SJCRH30 (cell line): Measurements from ENCODE around the gene NPFF. TPM values are rescaled to one million over a fixed set of nuclear protein-coding genes. Genes with fewer than 3 reads are reported as not detected.
"Not testable (repeated sequence)": the region's sequence is repeated elsewhere in the genome, so short reads cannot be mapped to it uniquely, and the experiment has no call there.

Experiments
- DNase-seq, 2 experiments: peaks; one replicate each; pipeline ENCODE4 v3.0.0-alpha.2; 2015 to 2020
- H3K27ac ChIP-seq: fragments of 250-450 bp; sonication (Bioruptor Pico); 2 replicates; pipeline ENCODE4 v1.5.1; 2020; ENCODE audit warnings: mild to moderate bottlenecking, moderate library complexity
- H3K27me3 ChIP-seq: fragments of 250-450 bp; sonication (Bioruptor Pico); 2 replicates; pipeline ENCODE4 v1.5.1; 2020; ENCODE audit warnings: mild to moderate bottlenecking, moderate library complexity
- H3K36me3 ChIP-seq: fragments of 250-450 bp; sonication (Bioruptor Pico); 2 replicates; pipeline ENCODE4 v1.5.1; 2020; ENCODE audit warnings: mild to moderate bottlenecking, moderate library complexity
- H3K4me1 ChIP-seq: fragments of 250-450 bp; sonication (Bioruptor Pico); 2 replicates; pipeline ENCODE4 v1.5.1; 2020; ENCODE audit warnings: mild to moderate bottlenecking, moderate library complexity
- H3K4me3 ChIP-seq: fragments of 250-450 bp; sonication (Bioruptor Pico); 2 replicates; pipeline ENCODE4 v1.5.1; 2020; ENCODE audit warnings: mild to moderate bottlenecking, moderate library complexity
- H3K9me3 ChIP-seq: fragments of 250-450 bp; sonication (Bioruptor Pico); replicated peaks from 2 replicates; pipeline ENCODE4 v1.5.1; 2020; ENCODE audit warnings: mild to moderate bottlenecking, moderate library complexity
- total RNA-seq: library from RNA; depleted of rRNA; stranded (reverse); fragments of >200 nt; shearing (Covaris generic); gene quantifications from 2 replicates; pipeline ENCODE4 v1.2.3, GENCODE V29; 2014; rRNA removed

NPFF gene
- total RNA-seq, result 0.43 TPM in 1 of 2 replicates, not detected in the other

GRCh38 chr12:53506881-53507602, at the start of gene NPFF:
Gene NPFF, minus strand, starts transcription at chr12:53507484. Its CDS starts 10 bp downstream, at chr12:53507474.
- Histone ChIP-seq H3K36me3 (no peaks in the 10 kb centered on the region), H3K27me3 (no peaks in the 10 kb centered on the region), H3K9me3 (no peaks in the 10 kb centered on the region), H3K4me1 (no peaks in the 10 kb centered on the region), H3K4me3 (no peak within 1 kb of the TSS), H3K27ac (no peak within 1 kb of the TSS)
- DNase-seq, result no peak

- peaks cover 9% of the 10 kb centered on the region; the same call in 1 of the 2 replicates for H3K36me3 ChIP-seq
- H3K4me1 ChIP-seq, result no peaks in the 10 kb centered on the region
- DNase-seq, result no peak
- no peaks in the 10 kb centered on the region for H3K9me3 ChIP-seq
- no peaks in the 10 kb centered on the region for H3K27me3 ChIP-seq
- H3K4me3 ChIP-seq, result no peak overlapping the region
- H3K27ac ChIP-seq, result no peak overlapping the region
Measured at GRCh38 chr12:53552361-53553327, 45.4 kb upstream of the NPFF start.

- Histone ChIP-seq H3K4me3 (no peak overlapping the region), H3K4me1 (no peaks in the 10 kb centered on the region), H3K9me3 (no peaks in the 10 kb centered on the region), H3K36me3 (peaks cover 9% of the 10 kb centered on the region; the same call in 1 of the 2 replicates), H3K27ac (no peak overlapping the region), H3K27me3 (no peaks in the 10 kb centered on the region)
- DNase-seq, result no peak
Measured at GRCh38 chr12:53551889-53552291, 44.6 kb upstream of the NPFF start.

- H3K36me3 ChIP-seq, result peaks cover 9% of the 10 kb centered on the region; the same call in 1 of the 2 replicates
- H3K27me3 ChIP-seq, result no peaks in the 10 kb centered on the region
- no peak overlapping the region for H3K27ac ChIP-seq
- H3K9me3 ChIP-seq, result no peaks in the 10 kb centered on the region
- no peaks in the 10 kb centered on the region for H3K4me1 ChIP-seq
- H3K4me3 ChIP-seq, result no peak overlapping the region
- DNase-seq, result no peak
Measured at GRCh38 chr12:53550595-53550994, 43.3 kb upstream of the NPFF start.

- H3K27ac ChIP-seq, DNase-seq, H3K9me3 ChIP-seq, H3K27me3 ChIP-seq, H3K4me1 ChIP-seq, H3K36me3 ChIP-seq, H3K4me3 ChIP-seq: not testable (repeated sequence)
Measured at GRCh38 chr12:53550131-53550530, 42.8 kb upstream of the NPFF start.

GRCh38 chr12:53548354-53548753, 41.1 kb upstream of the NPFF start:
- H3K4me1 ChIP-seq, H3K4me3 ChIP-seq, H3K9me3 ChIP-seq, H3K36me3 ChIP-seq, H3K27ac ChIP-seq, DNase-seq, H3K27me3 ChIP-seq: not testable (repeated sequence)

- H3K4me3 ChIP-seq, result no peak overlapping the region
- no peak overlapping the region for H3K27ac ChIP-seq
- H3K27me3 ChIP-seq, result no peaks in the 10 kb centered on the region
- H3K4me1 ChIP-seq, result no peaks in the 10 kb centered on the region
- peak; percentile 47 to 61 for DNase-seq
- H3K36me3 ChIP-seq, result peaks cover 7% of the 10 kb centered on the region
- no peaks in the 10 kb centered on the region for H3K9me3 ChIP-seq
Measured at GRCh38 chr12:53543539-53543938, 36.3 kb upstream of the NPFF start.

GRCh38 chr12:53539526-53539925, 32.2 kb upstream of the NPFF start:
- DNase-seq, result no peak
- Histone ChIP-seq H3K27me3 (no peaks in the 10 kb centered on the region), H3K27ac (no peak overlapping the region), H3K4me1 (no peaks in the 10 kb centered on the region), H3K36me3 (peaks cover 11% of the 10 kb centered on the region), H3K4me3 (no peak overlapping the region), H3K9me3 (no peaks in the 10 kb centered on the region)

- DNase-seq, result no peak
- no peak overlapping the region for H3K4me3 ChIP-seq
- H3K4me1 ChIP-seq, result no peaks in the 10 kb centered on the region
- H3K27ac ChIP-seq, result no peak overlapping the region
- no peaks in the 10 kb centered on the region for H3K9me3 ChIP-seq
- H3K36me3 ChIP-seq, result peaks cover 16% of the 10 kb centered on the region
- H3K27me3 ChIP-seq, result no peaks in the 10 kb centered on the region
Measured at GRCh38 chr12:53538209-53538689, 31.0 kb upstream of the NPFF start.

- DNase-seq, result no peak
- H3K4me1 ChIP-seq, result no peaks in the 10 kb centered on the region
- H3K27ac ChIP-seq, result no peak overlapping the region
- no peaks in the 10 kb centered on the region for H3K9me3 ChIP-seq
- no peaks in the 10 kb centered on the region for H3K27me3 ChIP-seq
- peaks cover 17% of the 10 kb centered on the region for H3K36me3 ChIP-seq
- no peak overlapping the region for H3K4me3 ChIP-seq
Measured at GRCh38 chr12:53536962-53537361, 29.7 kb upstream of the NPFF start.

GRCh38 chr12:53533471-53533870, 26.2 kb upstream of the NPFF start:
- no peaks in the 10 kb centered on the region for H3K9me3 ChIP-seq
- no peaks in the 10 kb centered on the region for H3K4me1 ChIP-seq
- no peak for DNase-seq
- no peak overlapping the region for H3K4me3 ChIP-seq
- H3K36me3 ChIP-seq, result peaks cover 18% of the 10 kb centered on the region
- no peaks in the 10 kb centered on the region for H3K27me3 ChIP-seq
- H3K27ac ChIP-seq, result no peak overlapping the region

- DNase-seq, result no peak
- Histone ChIP-seq H3K36me3 (peaks cover 18% of the 10 kb centered on the region), H3K4me3 (no peak overlapping the region), H3K4me1 (no peaks in the 10 kb centered on the region), H3K9me3 (no peaks in the 10 kb centered on the region), H3K27ac (no peak overlapping the region), H3K27me3 (no peaks in the 10 kb centered on the region)
Measured at GRCh38 chr12:53532524-53533445, 25.5 kb upstream of the NPFF start.

GRCh38 chr12:53532021-53532420, 24.7 kb upstream of the NPFF start:
- no peaks in the 10 kb centered on the region for H3K27me3 ChIP-seq
- H3K27ac ChIP-seq, result no peak overlapping the region
- no peak overlapping the region for H3K4me3 ChIP-seq
- no peaks in the 10 kb centered on the region for H3K4me1 ChIP-seq
- H3K9me3 ChIP-seq, result no peaks in the 10 kb centered on the region
- H3K36me3 ChIP-seq, result peaks cover 15% of the 10 kb centered on the region
- DNase-seq, result no peak

- Histone ChIP-seq H3K36me3 (peaks cover 13% of the 10 kb centered on the region), H3K27ac (no peak overlapping the region), H3K9me3 (no peaks in the 10 kb centered on the region), H3K27me3 (no peaks in the 10 kb centered on the region), H3K4me3 (no peak overlapping the region), H3K4me1 (no peaks in the 10 kb centered on the region)
- no peak for DNase-seq
Measured at GRCh38 chr12:53530920-53531319, 23.6 kb upstream of the NPFF start.
